GM19463 (cell line): ENCODE results near the gene CWC25.
"Not testable (repeated sequence)": the region's sequence is repeated elsewhere in the genome, so short reads cannot be mapped to it uniquely, and the experiment has no call there.

ENCODE experiments used
- ATAC-seq: cut with Tn5 transposase; IDR thresholded peaks from one replicate; pipeline ENCODE4 v1.9.1; 2021; ENCODE audit warnings: mild to moderate bottlenecking, moderate library complexity; ENCODE audit not compliant: unreplicated experiment

The CWC25 gene

DNA sequence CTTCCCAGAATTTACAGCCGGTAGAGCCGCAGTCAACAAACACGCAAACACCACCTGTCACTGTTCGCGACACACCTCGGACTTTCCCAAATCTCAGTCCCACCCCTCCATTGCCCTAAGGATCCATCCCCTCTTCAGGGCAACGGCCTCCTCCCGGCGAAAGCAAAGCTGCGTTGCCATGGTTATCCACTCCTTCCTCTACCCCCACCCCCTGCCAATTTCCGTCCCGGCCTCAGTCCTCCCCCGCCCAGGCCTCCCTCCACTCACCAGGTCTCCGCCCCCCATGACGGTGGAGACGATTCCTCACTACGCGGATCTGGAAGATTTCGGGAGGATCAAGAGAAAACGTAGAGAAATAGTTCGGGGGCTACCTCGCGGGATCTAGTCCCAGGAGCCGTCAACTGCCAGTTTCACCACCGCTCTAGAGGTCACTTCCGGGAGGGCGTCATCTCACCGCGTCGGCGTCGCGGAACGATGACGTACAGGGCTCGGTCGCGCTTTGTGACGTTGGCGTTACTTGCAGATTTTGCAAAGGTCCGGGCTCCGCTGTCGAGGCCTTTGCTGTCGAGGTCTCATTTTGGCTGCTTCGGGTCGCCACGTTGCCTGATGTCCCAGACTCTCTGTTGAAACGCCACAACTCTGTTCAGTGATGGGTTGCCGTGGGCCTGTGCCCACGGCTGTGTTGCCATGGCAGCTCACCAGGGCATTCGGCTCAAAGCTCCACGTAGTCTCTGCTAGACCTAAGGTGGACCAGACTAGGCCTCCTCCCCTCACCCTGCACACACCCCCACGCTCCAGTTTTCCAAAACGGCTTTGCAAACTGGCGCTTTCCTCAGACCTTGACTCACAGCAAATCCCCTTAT, at the start of gene CWC25:
Gene CWC25 (minus strand): TSS at position 423 of the 863 bp plus-strand sequence. CDS start 138 bp downstream, at position 285.
- peak; percentile 74 for ATAC-seq

DNA sequence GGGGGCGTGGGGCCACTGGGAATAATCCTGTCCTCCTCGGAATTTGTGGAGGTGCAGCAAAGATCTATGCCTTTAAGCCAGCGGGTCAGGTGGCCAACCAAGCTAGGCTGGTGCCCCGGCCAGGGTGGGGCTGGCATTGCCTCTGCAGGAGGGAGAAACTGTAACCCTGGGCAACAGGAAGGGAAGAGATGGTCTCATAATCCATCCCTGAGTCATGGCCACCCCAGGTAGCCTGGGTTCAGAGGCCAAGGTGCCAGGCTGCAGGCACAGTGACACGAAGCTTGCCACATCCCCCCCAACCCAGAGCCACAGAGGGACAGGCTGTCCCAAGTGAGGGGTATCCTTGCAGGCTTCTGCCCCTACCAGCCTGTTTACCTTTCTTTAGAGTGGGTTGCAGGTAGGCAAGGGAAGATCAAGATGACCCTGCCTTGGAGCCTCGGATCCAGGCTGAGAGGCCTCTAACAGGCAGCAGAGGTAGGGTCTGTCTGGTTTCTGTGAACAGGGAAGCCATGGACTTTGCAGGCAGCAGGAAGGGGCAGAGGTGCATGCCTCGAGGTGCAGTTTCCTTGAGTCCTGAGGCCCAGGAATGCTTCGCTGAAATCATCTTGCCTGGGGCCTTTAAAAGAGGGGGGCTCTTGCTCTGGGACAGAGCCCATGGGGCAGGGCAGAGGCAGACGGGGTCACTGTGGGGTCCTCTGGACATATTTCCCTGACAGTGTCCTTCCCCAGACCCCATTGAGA, 48.7 kb upstream of the CWC25 start:
- no peak for ATAC-seq

- no peak for ATAC-seq
Observed at GRCh38 chr17:38872671-38873385, 47.7 kb upstream of the CWC25 start.

DNA sequence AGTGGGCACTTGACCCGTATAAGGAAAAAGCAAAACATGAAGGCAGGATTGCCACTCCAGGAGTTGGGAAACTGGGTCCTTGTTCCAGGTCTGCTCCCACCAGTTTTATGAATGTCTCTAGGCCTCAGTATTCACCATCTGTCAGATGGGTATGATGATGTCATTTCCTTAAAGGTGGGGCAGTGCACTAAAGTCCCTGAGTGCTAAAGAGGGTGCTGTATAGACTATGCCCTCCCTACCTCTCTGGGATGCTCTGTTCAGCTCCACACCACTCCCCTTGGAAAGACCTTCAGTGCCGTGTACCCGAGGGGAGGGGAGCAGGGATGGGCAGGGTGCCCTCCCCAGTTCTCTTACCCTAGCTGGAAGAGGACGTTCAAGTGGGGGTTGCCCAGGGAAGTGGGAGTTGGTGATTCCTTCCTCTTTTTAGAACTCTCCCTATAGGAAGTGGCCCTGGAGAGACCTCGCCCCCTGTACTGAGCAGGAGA, 46.9 kb upstream of the CWC25 start:
- no peak for ATAC-seq

- no peak for ATAC-seq
Observed at GRCh38 chr17:38871247-38872015, 46.3 kb upstream of the CWC25 start.

- no peak for ATAC-seq
Observed at GRCh38 chr17:38870259-38871165, 45.4 kb upstream of the CWC25 start.

DNA sequence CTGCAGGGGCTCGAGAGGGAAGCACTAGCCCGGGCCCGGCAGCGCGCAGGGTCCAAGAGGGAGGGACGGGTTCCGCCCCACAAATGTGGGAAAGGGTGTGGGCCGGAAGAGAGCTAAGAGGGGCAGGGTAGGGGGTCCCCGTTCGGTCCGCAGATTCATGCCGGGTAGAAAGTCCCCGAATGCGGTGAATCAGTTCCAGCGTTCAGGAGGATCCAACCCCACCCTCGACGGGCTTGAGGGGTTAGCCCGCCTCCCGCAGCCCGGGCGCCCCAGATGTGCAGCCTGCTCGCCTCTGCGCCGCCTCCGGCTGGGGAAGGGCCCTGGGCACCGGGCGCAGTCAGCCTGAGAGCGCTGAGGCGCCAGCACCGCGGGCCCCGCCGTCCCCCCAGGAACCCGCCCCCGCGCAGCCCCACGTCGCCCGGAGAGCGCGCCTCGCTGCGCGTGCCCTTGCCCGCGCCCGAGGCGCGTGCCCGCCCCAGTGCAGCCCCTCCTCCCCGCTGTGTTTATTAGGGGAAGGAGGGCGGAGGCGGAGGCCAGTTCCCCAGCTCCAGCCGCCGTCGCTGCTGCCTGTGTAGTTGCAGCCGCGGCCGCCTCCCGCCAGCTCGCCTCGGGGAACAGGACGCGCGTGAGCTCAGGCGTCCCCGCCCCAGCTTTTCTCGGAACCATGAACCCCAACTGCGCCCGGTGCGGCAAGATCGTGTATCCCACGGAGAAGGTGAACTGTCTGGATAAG, 44.6 kb upstream of the CWC25 start, which contains the start of gene LASP1:
Gene LASP1 (plus strand): TSS at position 533 of the 733 bp plus-strand sequence. CDS start 132 bp downstream, at position 665.
- ATAC-seq, result peak; percentile 47

- ATAC-seq, result peak; percentile 40
Observed at GRCh38 chr17:38868817-38869525, 43.9 kb upstream of the CWC25 start.

DNA sequence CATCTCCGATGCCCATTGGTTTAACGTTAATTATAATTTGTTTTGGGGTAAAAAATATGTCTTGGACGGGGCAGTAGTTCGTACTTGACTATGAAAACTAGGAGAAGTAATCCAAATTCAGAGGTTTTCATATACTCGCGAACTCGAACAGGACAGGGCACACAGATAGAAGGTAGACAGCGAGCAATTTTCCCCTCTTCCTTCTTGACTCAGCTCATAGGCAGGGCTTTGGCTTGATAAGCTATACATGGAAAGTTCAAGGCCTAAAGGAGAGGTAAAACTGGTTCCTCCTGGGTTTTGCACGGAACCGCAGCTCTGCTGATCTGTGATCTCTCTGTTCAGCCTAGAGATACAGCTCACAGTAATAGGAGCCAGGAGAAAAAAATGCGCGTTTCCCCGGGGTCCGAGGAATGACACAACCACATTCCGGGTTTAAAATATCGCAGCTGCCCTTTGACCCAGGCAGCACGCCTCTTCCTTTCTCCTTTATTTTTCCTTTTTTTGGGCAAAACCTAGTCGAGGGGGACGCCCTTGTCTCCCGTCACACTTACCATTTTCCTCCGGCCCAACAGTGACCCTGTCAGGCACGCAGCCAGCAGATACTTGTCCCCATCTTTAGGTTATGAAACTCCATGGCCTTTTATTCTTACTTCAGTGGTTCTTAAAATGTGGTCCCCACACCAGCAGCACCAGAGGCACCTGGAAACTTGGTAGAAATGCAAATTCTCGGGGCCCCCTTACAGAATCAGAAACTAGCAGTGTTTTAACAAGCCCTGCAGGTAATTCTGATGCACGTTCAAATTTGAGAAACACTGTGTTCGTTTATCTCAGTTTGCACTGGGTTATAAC, 43.1 kb upstream of the CWC25 start:
- ATAC-seq, result no peak

- ATAC-seq, result no peak
Observed at GRCh38 chr17:38867179-38867967, 42.3 kb upstream of the CWC25 start.

- ATAC-seq, result no peak
Observed at GRCh38 chr17:38864636-38865398, 39.7 kb upstream of the CWC25 start.

GRCh38 chr17:38861399-38861843, 36.3 kb upstream of the CWC25 start:
- no peak for ATAC-seq

DNA sequence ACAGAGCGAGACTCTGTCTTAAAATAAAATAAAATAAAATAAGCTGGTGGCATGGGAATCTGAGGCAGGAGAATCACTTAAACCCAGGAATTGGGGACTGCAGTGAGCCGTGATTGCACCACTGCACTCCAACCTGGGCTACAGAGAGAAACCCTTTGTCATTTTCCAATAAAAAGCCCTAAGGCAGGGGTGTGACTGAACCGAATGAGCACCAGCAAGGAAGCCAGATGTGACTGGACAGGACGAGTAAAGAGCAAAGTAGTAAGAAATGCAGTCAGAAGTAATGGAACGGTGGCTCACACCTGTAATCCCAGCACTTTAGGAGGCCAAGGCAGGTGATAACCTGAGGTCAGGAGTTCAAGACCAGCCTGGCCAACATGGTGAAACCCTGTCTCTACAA, 32.1 kb upstream of the CWC25 start:
- no peak for ATAC-seq

- not testable (repeated sequence) for ATAC-seq
Observed at GRCh38 chr17:38855101-38855714, 30.1 kb upstream of the CWC25 start.
